ENCODE results near the gene SNX22.
"Not testable (repeated sequence)": the region's sequence is repeated elsewhere in the genome, so short reads cannot be mapped to it uniquely, and the experiment has no call there.

GRCh38 chr15:64110108-64110701, 41.3 kb upstream of the SNX22 start:
- not testable (repeated sequence) for TF ChIP-seq POLR2AphosphoS5, CTCF, POLR2A, EP300 (IDR thresholded peaks at IDR 0.05)
